CD14-positive monocyte (primary cell): ENCODE results near the gene ZFYVE21. TPM values are rescaled to one million over a fixed set of nuclear protein-coding genes. Genes with fewer than 3 reads are reported as not detected.

ENCODE experiments used
- DNase-seq, 3 donors: peaks; one replicate each; pipeline ENCODE4 v3.0.0-alpha.2; 2011 to 2022
- H2AFZ ChIP-seq: 2 replicates; pipeline ENCODE4 v1.6.0; 2012; ENCODE audit warnings: mild to moderate bottlenecking, low read depth, low read length, inconsistent platforms; ENCODE audit not compliant: insufficient read depth, poor library complexity, severe bottlenecking
- H3K27ac ChIP-seq, 2 donors: 1 replicate in 1 of 2; 2 replicates in 1 of 2; pipeline ENCODE4 v1.5.1; 2012 to 2013; ENCODE audit warnings: low read length in 2 of 2, control low read depth in 1 of 2, inconsistent platforms in 1 of 2, low read depth in 1 of 2, mild to moderate bottlenecking in 1 of 2
- H3K27me3 ChIP-seq, 2 donors: one replicate each; pipeline versions ENCODE4 v1.6.0 to v1.6.1; 2011 to 2013; ENCODE audit warnings: low read length in 2 of 2; ENCODE audit not compliant: control insufficient read depth in 2 of 2, insufficient read depth in 2 of 2
- H3K36me3 ChIP-seq, 2 donors: replicated peaks in 1 of 2; 1 replicate in 1 of 2; 2 replicates in 1 of 2; pipeline versions ENCODE4 v1.5.1 to v1.6.1; 2012 to 2013; ENCODE audit warnings: low read length in 2 of 2, control low read depth in 1 of 2, inconsistent platforms in 1 of 2, mild to moderate bottlenecking in 1 of 2; ENCODE audit not compliant: insufficient read depth in 2 of 2, control insufficient read depth in 1 of 2
- H3K4me1 ChIP-seq, 2 donors: 1 replicate in 1 of 2; 2 replicates in 1 of 2; pipeline versions ENCODE4 v1.5.1 to v1.6.1; 2012 to 2013; ENCODE audit warnings: low read length in 2 of 2, control low read depth in 1 of 2, inconsistent platforms in 1 of 2, mild to moderate bottlenecking in 1 of 2, moderate library complexity in 1 of 2; ENCODE audit not compliant: insufficient read depth in 2 of 2, control insufficient read depth in 1 of 2
- H3K4me2 ChIP-seq: replicated peaks from 2 replicates; pipeline ENCODE3; 2012; ENCODE audit warnings: low read length, moderate library complexity, mild to moderate bottlenecking; ENCODE audit not compliant: poor library complexity, severe bottlenecking; ENCODE audit errors: extremely low read depth
- H3K4me3 ChIP-seq, 3 experiments: fragments of 200-600 bp in 1 of 3; sonication (generic) in 1 of 3; replicated peaks in 1 of 3; 1 replicate in 2 of 3; 2 replicates in 1 of 3; pipeline ENCODE4 v1.5.1; 2011 to 2013; ENCODE audit warnings: low read length in 3 of 3, mild to moderate bottlenecking in 3 of 3, control low read depth in 2 of 3, low read depth in 2 of 3, inconsistent platforms in 1 of 3, moderate library complexity in 1 of 3
- H3K79me2 ChIP-seq: 2 replicates; pipeline ENCODE4 v1.6.0; 2012; ENCODE audit warnings: mild to moderate bottlenecking, control low read depth, inconsistent platforms, low read length, moderate library complexity; ENCODE audit not compliant: insufficient read depth
- H3K9ac ChIP-seq: 2 replicates; pipeline ENCODE4 v1.6.0; 2017; ENCODE audit warnings: low read length, mild to moderate bottlenecking; ENCODE audit not compliant: insufficient read depth, poor library complexity, severe bottlenecking
- H3K9me3 ChIP-seq, 2 donors: replicated peaks in 1 of 2; 1 replicate in 1 of 2; 2 replicates in 1 of 2; pipeline versions ENCODE4 v1.5.1 to v1.6.1; 2012 to 2013; ENCODE audit warnings: low read length in 2 of 2, control low read depth in 1 of 2; ENCODE audit not compliant: control insufficient read depth in 1 of 2, insufficient read depth in 1 of 2
- H4K20me1 ChIP-seq: 2 replicates; pipeline ENCODE4 v1.6.0; 2012; ENCODE audit warnings: mild to moderate bottlenecking, low read length, control low read depth, moderate library complexity; ENCODE audit not compliant: insufficient read depth
- H3K27ac Mint-ChIP-seq, 7 donors: one replicate each; pipeline ENCODE4 v1.8.0; 2020; ENCODE audit warnings: mild to moderate bottlenecking in 7 of 7, mixed read lengths in 7 of 7, moderate library complexity in 6 of 7, inconsistent platforms in 2 of 7
- H3K27me3 Mint-ChIP-seq, 3 donors: one replicate each; pipeline ENCODE4 v1.8.0; 2021 to 2022; ENCODE audit warnings: low read depth in 3 of 3, mild to moderate bottlenecking in 3 of 3, mixed read lengths in 3 of 3, moderate library complexity in 3 of 3, inconsistent platforms in 1 of 3
- H3K36me3 Mint-ChIP-seq, 2 donors: one replicate each; pipeline ENCODE4 v1.8.0; 2020; ENCODE audit warnings: mixed read lengths in 2 of 2, inconsistent platforms in 1 of 2, mild to moderate bottlenecking in 1 of 2
- H3K4me1 Mint-ChIP-seq: one replicate; pipeline ENCODE4 v1.8.0; 2020; ENCODE audit warnings: mild to moderate bottlenecking, mixed read lengths
- H3K4me3 Mint-ChIP-seq, 2 donors: one replicate each; pipeline ENCODE4 v1.8.0; 2020; ENCODE audit warnings: mild to moderate bottlenecking in 2 of 2, mixed read lengths in 2 of 2, moderate library complexity in 1 of 2
- H3K9me3 Mint-ChIP-seq, 7 donors: one replicate each; pipeline ENCODE4 v1.8.0; 2020 to 2022; ENCODE audit warnings: mixed read lengths in 7 of 7, mild to moderate bottlenecking in 6 of 7, moderate library complexity in 6 of 7, inconsistent platforms in 2 of 7
- CTCF ChIP-seq: fragments of 200-600 bp; IDR thresholded peaks from one replicate; pipeline ENCODE4 v1.8.0; 2022; ENCODE audit warnings: antibody characterized with exemption, mild to moderate bottlenecking
- WGBS: methylation state at CpG from one replicate; pipeline ENCODE4 v1.1.5; 2013; ENCODE audit warnings: missing lambda C conversion rate; ENCODE audit not compliant: insufficient coverage; 5-methylcytosine and 5-hydroxymethylcytosine counted together
- intact Hi-C, 2 donors: fragments of 100-400 bp; cut with micrococcal nuclease; formaldehyde crosslinking; loops; one replicate each; pipeline versions ENCODE4 v1.15.0 to v1.15.1; 2023
- polyA plus RNA-seq, 3 donors: library from polyadenylated mRNA; depleted of rRNA in 1 of 3; unstranded in 2 of 3; stranded (reverse) in 1 of 3; fragments of 300-500 nt in 2 of 3; fragments of >200 nt in 1 of 3; fragmentation: Illumina TruSeq in 2 of 3; gene quantifications; 1 replicate in 2 of 3; 2 replicates in 1 of 3; pipeline ENCODE4 v1.2.3, GENCODE V29; 2012 to 2021

Gene ZFYVE21
- polyA plus RNA-seq, 3 donors: 22.1 to 36.5 (median 33.1) TPM

GRCh38 chr14:103699261-103699661, 16.3 kb upstream of the ZFYVE21 start:
- Mint-ChIP-seq H3K4me1 (peaks cover 34% of the 10 kb centered on the region), H3K27me3 (peaks cover 0 to 4% (median 1%) of the 10 kb centered on the region in 3 donors), H3K27ac (peak overlapping the region in 1 of 7 donors; percentile 50), H3K36me3 (peaks cover 40 to 81% of the 10 kb centered on the region in 2 donors), H3K9me3 (no peaks in the 10 kb centered on the region), H3K4me3 (no peak overlapping the region)
- Histone ChIP-seq H3K27ac (no peak overlapping the region), H3K36me3 (peaks cover 70 to 88% of the 10 kb centered on the region in 2 donors), H3K79me2 (peaks cover 7% of the 10 kb centered on the region), H3K4me2 (no peak overlapping the region), H3K4me1 (peaks cover 5 to 9% of the 10 kb centered on the region in 2 donors), H3K27me3 (no peaks in the 10 kb centered on the region), H2AFZ (no peak overlapping the region), H3K4me3 (no peak overlapping the region), H3K9me3 (no peaks in the 10 kb centered on the region), H3K9ac (no peak overlapping the region), H4K20me1 (peaks cover 67% of the 10 kb centered on the region)
- 91% methylated on average over 17 of the region's 17 CpGs for WGBS
- TF ChIP-seq CTCF: no peak
- no peak for DNase-seq
- intact Hi-C loops: no loop called here

GRCh38 chr14:103699901-103700752, 15.5 kb upstream of the ZFYVE21 start:
- Mint-ChIP-seq H3K4me1 (peaks cover 41% of the 10 kb centered on the region), H3K27ac (peak overlapping the region in 2 of 7 donors; percentile 6 to 42), H3K9me3 (no peaks in the 10 kb centered on the region), H3K27me3 (peaks cover 0 to 4% (median 1%) of the 10 kb centered on the region in 3 donors), H3K4me3 (no peak overlapping the region), H3K36me3 (peaks cover 32 to 84% of the 10 kb centered on the region in 2 donors)
- no peak overlapping the region for H3K9ac ChIP-seq
- no peaks in the 10 kb centered on the region for H3K9me3 ChIP-seq
- WGBS: 93% methylated on average over 23 of the region's 25 CpGs
- DNase-seq: no peak
- H3K27ac ChIP-seq: no peak overlapping the region
- peaks cover 7% of the 10 kb centered on the region for H3K79me2 ChIP-seq
- intact Hi-C loops: no loop called here
- no peak for TF ChIP-seq CTCF
- peaks cover 64% of the 10 kb centered on the region for H4K20me1 ChIP-seq
- no peaks in the 10 kb centered on the region for H3K27me3 ChIP-seq
- no peak overlapping the region for H3K4me3 ChIP-seq
- H3K36me3 ChIP-seq: peaks cover 63 to 81% of the 10 kb centered on the region in 2 donors
- peaks cover 5 to 9% of the 10 kb centered on the region in 2 donors for H3K4me1 ChIP-seq
- no peak overlapping the region for H2AFZ ChIP-seq
- H3K4me2 ChIP-seq: no peak overlapping the region
